H9 (cell line): ENCODE results near the gene AGAP5. TPM values are rescaled to one million over a fixed set of nuclear protein-coding genes. Genes with fewer than 3 reads are reported as not detected.

Source experiments
- DNase-seq: peaks from one replicate; pipeline ENCODE4 v3.0.0-alpha.2; 2017
- H2AFZ ChIP-seq: one replicate; pipeline ENCODE4 v1.6.1; 2013; ENCODE audit warnings: mild to moderate bottlenecking, low read length, control low read depth, moderate library complexity
- H2AK5ac ChIP-seq: 2 replicates; pipeline ENCODE4 v1.6.1; 2013; ENCODE audit warnings: low read length, control low read depth, mixed read lengths; ENCODE audit not compliant: insufficient read length
- H2BK120ac ChIP-seq: one replicate; pipeline ENCODE4 v1.6.1; 2013; ENCODE audit warnings: low read depth, mild to moderate bottlenecking, low read length, control low read depth, inconsistent platforms; ENCODE audit not compliant: poor library complexity, severe bottlenecking
- H2BK12ac ChIP-seq: 2 replicates; pipeline ENCODE4 v1.6.1; 2013; ENCODE audit warnings: low read length, control low read depth, mixed read lengths, low read depth; ENCODE audit not compliant: insufficient read length
- H2BK15ac ChIP-seq: 2 replicates; pipeline ENCODE4 v1.6.1; 2013; ENCODE audit warnings: low read depth, low read length, control low read depth
- H2BK20ac ChIP-seq: one replicate; pipeline ENCODE4 v1.6.1; 2013; ENCODE audit warnings: low read depth, mild to moderate bottlenecking, low read length, control low read depth, inconsistent platforms; ENCODE audit not compliant: poor library complexity, severe bottlenecking
- H2BK5ac ChIP-seq: 2 replicates; pipeline ENCODE4 v1.6.1; 2013; ENCODE audit warnings: low read length, control low read depth, mixed read lengths; ENCODE audit not compliant: insufficient read length
- H3K14ac ChIP-seq: 2 replicates; pipeline ENCODE4 v1.6.1; 2013; ENCODE audit warnings: low read length, control low read depth; ENCODE audit not compliant: insufficient read depth
- H3K18ac ChIP-seq: 2 replicates; pipeline ENCODE4 v1.6.1; 2013; ENCODE audit warnings: low read depth, mild to moderate bottlenecking, mixed read lengths, low read length, control low read depth; ENCODE audit not compliant: insufficient read length
- H3K23ac ChIP-seq: 2 replicates; pipeline ENCODE4 v1.6.1; 2013; ENCODE audit warnings: low read length, control low read depth, mixed read lengths, low read depth; ENCODE audit not compliant: insufficient read length
- H3K23me2 ChIP-seq: 2 replicates; pipeline ENCODE4 v1.6.1; 2013; ENCODE audit warnings: low read depth, mild to moderate bottlenecking, mixed read lengths, low read length, control low read depth; ENCODE audit not compliant: insufficient read length, poor library complexity, severe bottlenecking
- H3K27ac ChIP-seq: 2 replicates; pipeline ENCODE4 v1.5.1; 2013; ENCODE audit warnings: low read length, control low read depth, mixed read lengths, low read depth; ENCODE audit not compliant: insufficient read length
- H3K27me3 ChIP-seq: 2 replicates; pipeline ENCODE4 v1.6.1; 2013; ENCODE audit warnings: low read length, control low read depth, inconsistent platforms; ENCODE audit not compliant: insufficient read depth
- H3K4ac ChIP-seq: 2 replicates; pipeline ENCODE4 v1.6.1; 2013; ENCODE audit warnings: low read depth, mild to moderate bottlenecking, control low read depth, inconsistent platforms, low read length, moderate library complexity
- H3K4me1 ChIP-seq: 2 replicates; pipeline ENCODE4 v1.6.1; 2013; ENCODE audit warnings: low read length, control low read depth, inconsistent platforms; ENCODE audit not compliant: insufficient read depth
- H3K4me2 ChIP-seq: 2 replicates; pipeline ENCODE4 v1.6.1; 2013; ENCODE audit warnings: low read length, control low read depth, mixed read lengths; ENCODE audit not compliant: insufficient read length, insufficient read depth
- H3K56ac ChIP-seq: 2 replicates; pipeline ENCODE4 v1.6.1; 2013; ENCODE audit warnings: low read depth, mild to moderate bottlenecking, mixed read lengths, low read length, control low read depth; ENCODE audit not compliant: insufficient read length
- H3K79me1 ChIP-seq: 2 replicates; pipeline ENCODE4 v1.6.1; 2013; ENCODE audit warnings: low read depth, mild to moderate bottlenecking, moderate library complexity, low read length, control low read depth, inconsistent platforms; ENCODE audit not compliant: insufficient read depth, poor library complexity, severe bottlenecking
- H3K79me2 ChIP-seq: 2 replicates; pipeline ENCODE4 v1.6.1; 2013; ENCODE audit warnings: low read length, control low read depth, inconsistent platforms; ENCODE audit not compliant: insufficient read depth
- H3K9ac ChIP-seq: 2 replicates; pipeline ENCODE4 v1.6.1; 2013; ENCODE audit warnings: low read length, control low read depth, mixed read lengths; ENCODE audit not compliant: insufficient read length; ENCODE audit errors: extremely low read depth
- H3K9me3 ChIP-seq: one replicate; pipeline ENCODE4 v1.6.1; 2013; ENCODE audit warnings: low read depth, low read length, inconsistent platforms; ENCODE audit not compliant: control insufficient read depth
- H3T11ph ChIP-seq: one replicate; pipeline ENCODE4 v1.6.1; 2013; ENCODE audit warnings: mild to moderate bottlenecking, low read length, control low read depth, inconsistent platforms
- H4K20me1 ChIP-seq: one replicate; pipeline ENCODE4 v1.6.1; 2013; ENCODE audit not compliant: control insufficient read depth, insufficient read length, insufficient read depth
- H4K5ac ChIP-seq: 2 replicates; pipeline ENCODE4 v1.6.1; 2013; ENCODE audit warnings: low read depth, mild to moderate bottlenecking, mixed read lengths, low read length, control low read depth; ENCODE audit not compliant: insufficient read length
- H4K8ac ChIP-seq: replicated peaks from 2 replicates; pipeline ENCODE4 v1.6.1; 2013; ENCODE audit warnings: low read length, control low read depth, mixed read lengths, low read depth; ENCODE audit not compliant: insufficient read length
- H4K91ac ChIP-seq: 2 replicates; pipeline ENCODE4 v1.6.1; 2013; ENCODE audit warnings: low read depth, mild to moderate bottlenecking, moderate library complexity, mixed read lengths, low read length, control low read depth; ENCODE audit not compliant: insufficient read length
- H3K27ac Mint-ChIP-seq, 3 experiments: 2 replicates in 2 of 3; 3 replicates in 1 of 3; pipeline ENCODE4 v1.8.0; 2020 to 2021; ENCODE audit warnings: mixed read lengths in 3 of 3, mild to moderate bottlenecking in 1 of 3, moderate library complexity in 1 of 3
- H3K27me3 Mint-ChIP-seq: 2 replicates; pipeline ENCODE4 v1.8.0; 2021; ENCODE audit warnings: low read depth, mild to moderate bottlenecking, moderate library complexity, mixed read lengths
- H3K36me3 Mint-ChIP-seq, 3 experiments: 2 replicates in 2 of 3; 3 replicates in 1 of 3; pipeline ENCODE4 v1.8.0; 2020 to 2021; ENCODE audit warnings: low read depth in 3 of 3, mixed read lengths in 3 of 3; ENCODE audit not compliant: insufficient read depth in 1 of 3
- H3K4me1 Mint-ChIP-seq, 2 experiments: 2 replicates each; pipeline ENCODE4 v1.8.0; 2020; ENCODE audit warnings: mixed read lengths in 2 of 2
- H3K4me3 Mint-ChIP-seq, 2 experiments: 2 replicates in 1 of 2; 3 replicates in 1 of 2; pipeline ENCODE4 v1.8.0; 2020 to 2021; ENCODE audit warnings: mild to moderate bottlenecking in 2 of 2, mixed read lengths in 2 of 2, moderate library complexity in 1 of 2
- H3K9me3 Mint-ChIP-seq, 2 experiments: 2 replicates in 1 of 2; 3 replicates in 1 of 2; pipeline ENCODE4 v1.8.0; 2020; ENCODE audit warnings: mild to moderate bottlenecking in 2 of 2, mixed read lengths in 2 of 2, moderate library complexity in 1 of 2
- WGBS: extraction: QIAGEN DNeasy Blood & Tissue Kit; methylation state at CpG from one replicate; pipeline ENCODE4 v1.1.7; 2013; ENCODE audit warnings: missing lambda C conversion rate, low lambda C conversion rate, mixed read lengths; ENCODE audit not compliant: insufficient read length; ENCODE audit errors: extremely low coverage; 5-methylcytosine and 5-hydroxymethylcytosine counted together
- total RNA-seq: library from RNA; stranded (reverse); gene quantifications from 2 replicates; pipeline ENCODE4 v1.2.1, GENCODE V29; 2021
- TF ChIP-seq, protein P1 (sequence below): fragments of 200-600 bp; sonication (generic); conservative IDR thresholded peaks from 3 replicates; pipeline ENCODE4 v1.8.0; 2021; ENCODE audit warnings: antibody characterized with exemption, mild to moderate bottlenecking

AGAP5 gene
- total RNA-seq, 1 experiment from 2014 or later = 5.2 TPM

DNA sequence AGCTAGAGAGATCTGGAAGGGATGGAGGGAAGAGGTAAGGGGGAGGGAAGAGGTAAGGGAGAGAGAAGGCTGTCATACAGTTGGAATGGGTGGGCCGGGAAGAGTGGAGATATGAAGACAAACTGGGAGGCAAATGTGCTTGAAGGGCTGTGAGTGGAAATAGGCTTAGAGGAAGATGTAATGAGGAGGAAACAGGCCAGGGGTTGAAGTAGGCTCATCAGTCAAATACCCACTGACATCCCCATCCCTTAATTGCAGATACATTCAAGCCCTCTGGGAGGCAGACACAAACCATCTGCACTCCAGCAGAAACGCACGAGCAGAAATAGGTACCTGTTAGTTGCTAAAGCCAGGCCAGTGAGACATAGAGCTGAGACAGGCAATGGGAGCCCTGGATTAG lies 44.2 kb downstream of the AGAP5 start:
- no peaks in the 10 kb centered on the region; the same call in 1 of the 2 replicates for H3K4me1 ChIP-seq
- H3K4me2 ChIP-seq = no peak overlapping the region
- no peak overlapping the region for H3K27ac ChIP-seq
- no peaks in the 10 kb centered on the region for H3K79me2 ChIP-seq
- no peak overlapping the region for H3T11ph ChIP-seq
- TF ChIP-seq, protein P1, sequence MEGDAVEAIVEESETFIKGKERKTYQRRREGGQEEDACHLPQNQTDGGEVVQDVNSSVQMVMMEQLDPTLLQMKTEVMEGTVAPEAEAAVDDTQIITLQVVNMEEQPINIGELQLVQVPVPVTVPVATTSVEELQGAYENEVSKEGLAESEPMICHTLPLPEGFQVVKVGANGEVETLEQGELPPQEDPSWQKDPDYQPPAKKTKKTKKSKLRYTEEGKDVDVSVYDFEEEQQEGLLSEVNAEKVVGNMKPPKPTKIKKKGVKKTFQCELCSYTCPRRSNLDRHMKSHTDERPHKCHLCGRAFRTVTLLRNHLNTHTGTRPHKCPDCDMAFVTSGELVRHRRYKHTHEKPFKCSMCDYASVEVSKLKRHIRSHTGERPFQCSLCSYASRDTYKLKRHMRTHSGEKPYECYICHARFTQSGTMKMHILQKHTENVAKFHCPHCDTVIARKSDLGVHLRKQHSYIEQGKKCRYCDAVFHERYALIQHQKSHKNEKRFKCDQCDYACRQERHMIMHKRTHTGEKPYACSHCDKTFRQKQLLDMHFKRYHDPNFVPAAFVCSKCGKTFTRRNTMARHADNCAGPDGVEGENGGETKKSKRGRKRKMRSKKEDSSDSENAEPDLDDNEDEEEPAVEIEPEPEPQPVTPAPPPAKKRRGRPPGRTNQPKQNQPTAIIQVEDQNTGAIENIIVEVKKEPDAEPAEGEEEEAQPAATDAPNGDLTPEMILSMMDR = peak; percentile 45
- H2BK120ac ChIP-seq = no peak overlapping the region
- H4K20me1 ChIP-seq = no peaks in the 10 kb centered on the region
- Mint-ChIP-seq H3K36me3 (no peaks in the 10 kb centered on the region), H3K27ac (no peak overlapping the region; a peak in 2 of 7 replicates), H3K4me3 (no peak overlapping the region), H3K27me3 (no peaks in the 10 kb centered on the region; the same call in 1 of the 2 replicates), H3K4me1 (peaks cover 3 to 7% of the 10 kb centered on the region in 2 experiments; a peak in 3 of 4 replicates), H3K9me3 (no peaks in the 10 kb centered on the region)
- H2BK5ac ChIP-seq = no peak overlapping the region
- H3K27me3 ChIP-seq = no peaks in the 10 kb centered on the region
- H2BK20ac ChIP-seq = no peak overlapping the region
- H3K4ac ChIP-seq = no peak overlapping the region
- no peaks in the 10 kb centered on the region for H3K23me2 ChIP-seq
- H2AFZ ChIP-seq = no peak overlapping the region
- no peak overlapping the region for H2AK5ac ChIP-seq
- no peaks in the 10 kb centered on the region for H3K9me3 ChIP-seq
- DNase-seq = no peak
- no peak overlapping the region for H3K9ac ChIP-seq
- no peaks in the 10 kb centered on the region for H3K79me1 ChIP-seq
- no peak overlapping the region for H4K91ac ChIP-seq
- WGBS = no CpG with 5 or more reads among the region's 3 CpGs
- no peak overlapping the region for H3K56ac ChIP-seq
- H3K23ac ChIP-seq = no peak overlapping the region
- no peak overlapping the region for H2BK15ac ChIP-seq
- no peak overlapping the region for H4K5ac ChIP-seq
- H3K18ac ChIP-seq = no peak overlapping the region
- H3K14ac ChIP-seq = no peak overlapping the region
- H4K8ac ChIP-seq = no peak overlapping the region
- no peak overlapping the region for H2BK12ac ChIP-seq
